Measurements from ENCODE around the gene TRIM37. TPM values are rescaled to one million over a fixed set of nuclear protein-coding genes. Genes with fewer than 3 reads are reported as not detected.
A peak's percentile ranks its signal among the peaks of the same experiment; 100 is the strongest.
"Not testable (repeated sequence)": the region's sequence is repeated elsewhere in the genome, so short reads cannot be mapped to it uniquely, and the experiment has no call there.

TRIM37 gene
- total RNA-seq, 2 donors from 2014 or later: 20.9 to 26.8 TPM

GRCh38 chr17:59138339-59138738 is 31.7 kb upstream of the TRIM37 start:
- H3K27ac Mint-ChIP-seq; H3K9me3 Mint-ChIP-seq; ATAC-seq (replicated peaks); H3K27me3 Mint-ChIP-seq; H3K36me3 Mint-ChIP-seq (ENCODE audit: low read depth); H3K4me1 Mint-ChIP-seq; H3K4me3 Mint-ChIP-seq: not testable (repeated sequence)

- Mint-ChIP-seq H3K4me3 (no peak overlapping the region), H3K36me3 (ENCODE audit: low read depth) (peaks cover 33% of the 10 kb centered on the region), H3K27me3 (no peaks in the 10 kb centered on the region), H3K27ac (no peak overlapping the region), H3K4me1 (peaks cover 3% of the 10 kb centered on the region), H3K9me3 (no peaks in the 10 kb centered on the region)
- ATAC-seq (replicated peaks): no peak
Observed at GRCh38 chr17:59131131-59131530, 24.5 kb upstream of the TRIM37 start.

- Mint-ChIP-seq H3K27ac (no peak overlapping the region), H3K4me3 (no peak overlapping the region), H3K27me3 (no peaks in the 10 kb centered on the region), H3K4me1 (peaks cover 3% of the 10 kb centered on the region), H3K9me3 (no peaks in the 10 kb centered on the region), H3K36me3 (ENCODE audit: low read depth) (peaks cover 39% of the 10 kb centered on the region)
- no peak for ATAC-seq (replicated peaks)
Observed at GRCh38 chr17:59129814-59130213, 23.1 kb upstream of the TRIM37 start.

- Mint-ChIP-seq H3K4me3 (no peak overlapping the region), H3K27me3 (no peaks in the 10 kb centered on the region), H3K36me3 (ENCODE audit: low read depth) (peaks cover 51% of the 10 kb centered on the region), H3K27ac (no peak overlapping the region), H3K9me3 (no peaks in the 10 kb centered on the region), H3K4me1 (peaks cover 8% of the 10 kb centered on the region)
- ATAC-seq (replicated peaks): peak; percentile 67
Observed at GRCh38 chr17:59126809-59127417, 20.2 kb upstream of the TRIM37 start.

GRCh38 chr17:59124665-59125064 is 18.0 kb upstream of the TRIM37 start:
- Mint-ChIP-seq H3K4me3 (no peak overlapping the region), H3K4me1 (peaks cover 8% of the 10 kb centered on the region), H3K27me3 (no peaks in the 10 kb centered on the region), H3K27ac (peak overlapping the region; percentile 70), H3K9me3 (no peaks in the 10 kb centered on the region), H3K36me3 (ENCODE audit: low read depth) (peaks cover 68% of the 10 kb centered on the region)
- peak; percentile 70 for ATAC-seq (replicated peaks)

GRCh38 chr17:59121901-59122480 is 15.3 kb upstream of the TRIM37 start:
- H3K36me3 Mint-ChIP-seq (ENCODE audit: low read depth): peaks cover 64% of the 10 kb centered on the region
- H3K9me3 Mint-ChIP-seq: no peaks in the 10 kb centered on the region
- no peak overlapping the region for H3K4me3 Mint-ChIP-seq

GRCh38 chr17:59115474-59115873 is 8.8 kb upstream of the TRIM37 start:
- H3K27me3 Mint-ChIP-seq: no peaks in the 10 kb centered on the region
- H3K9me3 Mint-ChIP-seq: no peaks in the 10 kb centered on the region
- ATAC-seq (replicated peaks): no peak
- peaks cover 55% of the 10 kb centered on the region for H3K36me3 Mint-ChIP-seq (ENCODE audit: low read depth)
- no peak overlapping the region for H3K4me3 Mint-ChIP-seq
- peaks cover 14% of the 10 kb centered on the region for H3K4me1 Mint-ChIP-seq
- no peak overlapping the region for H3K27ac Mint-ChIP-seq

More at GRCh38 chr17:59121901-59122480, 15.3 kb upstream of the TRIM37 start:
- Mint-ChIP-seq H3K27ac (no peak overlapping the region), H3K27me3 (no peaks in the 10 kb centered on the region), H3K4me1 (peaks cover 8% of the 10 kb centered on the region)
- no peak for ATAC-seq (replicated peaks)

GRCh38 chr17:59111539-59111938 is 4.9 kb upstream of the TRIM37 start:
- peaks cover 57% of the 10 kb centered on the region for H3K36me3 Mint-ChIP-seq (ENCODE audit: low read depth)
- ATAC-seq (replicated peaks): no peak
- H3K27ac Mint-ChIP-seq: peak overlapping the region; percentile 36
- no peak overlapping the region for H3K4me3 Mint-ChIP-seq
- peaks cover 14% of the 10 kb centered on the region for H3K4me1 Mint-ChIP-seq
- H3K9me3 Mint-ChIP-seq: no peaks in the 10 kb centered on the region
- H3K27me3 Mint-ChIP-seq: no peaks in the 10 kb centered on the region

- Mint-ChIP-seq H3K27ac (no peak overlapping the region), H3K4me3 (no peak overlapping the region), H3K27me3 (no peaks in the 10 kb centered on the region), H3K9me3 (no peaks in the 10 kb centered on the region), H3K36me3 (ENCODE audit: low read depth) (peaks cover 58% of the 10 kb centered on the region), H3K4me1 (peaks cover 14% of the 10 kb centered on the region)
- no peak for ATAC-seq (replicated peaks)
Observed at GRCh38 chr17:59110973-59111372, 4.3 kb upstream of the TRIM37 start.

- peaks cover 15% of the 10 kb centered on the region for H3K4me1 Mint-ChIP-seq
- H3K9me3 Mint-ChIP-seq: no peaks in the 10 kb centered on the region
- no peak for ATAC-seq (replicated peaks)
- H3K4me3 Mint-ChIP-seq: peak overlapping the region; percentile 96
- no peaks in the 10 kb centered on the region for H3K27me3 Mint-ChIP-seq
- no peak overlapping the region for H3K27ac Mint-ChIP-seq
- H3K36me3 Mint-ChIP-seq (ENCODE audit: low read depth): peaks cover 55% of the 10 kb centered on the region
Observed at GRCh38 chr17:59108400-59109102, 1.9 kb upstream of the TRIM37 start.

GRCh38 chr17:59107306-59107670 is 608 bp upstream of the TRIM37 start:
- Mint-ChIP-seq H3K9me3 (no peaks in the 10 kb centered on the region), H3K36me3 (ENCODE audit: low read depth) (peaks cover 66% of the 10 kb centered on the region), H3K4me3 (peak overlapping the region; percentile 96), H3K27me3 (no peaks in the 10 kb centered on the region), H3K27ac (peak overlapping the region; percentile 95), H3K4me1 (peaks cover 15% of the 10 kb centered on the region)
- ATAC-seq (replicated peaks): peak; percentile 34

- peak overlapping the region; percentile 96 for H3K4me3 Mint-ChIP-seq
- H3K36me3 Mint-ChIP-seq (ENCODE audit: low read depth): peaks cover 64% of the 10 kb centered on the region
- no peaks in the 10 kb centered on the region for H3K27me3 Mint-ChIP-seq
- H3K4me1 Mint-ChIP-seq: peaks cover 16% of the 10 kb centered on the region
- no peaks in the 10 kb centered on the region for H3K9me3 Mint-ChIP-seq
- peak; percentile 47 for ATAC-seq (replicated peaks)
- peak overlapping the region; percentile 95 for H3K27ac Mint-ChIP-seq
Observed at GRCh38 chr17:59105852-59106462, 723 bp downstream of the TRIM37 start.

- no peak for ATAC-seq (replicated peaks)
- peak overlapping the region; percentile 21 for H3K27ac Mint-ChIP-seq
- H3K9me3 Mint-ChIP-seq: no peaks in the 10 kb centered on the region
- no peak overlapping the region for H3K4me3 Mint-ChIP-seq
- H3K4me1 Mint-ChIP-seq: peaks cover 20% of the 10 kb centered on the region
- H3K36me3 Mint-ChIP-seq (ENCODE audit: low read depth): peaks cover 74% of the 10 kb centered on the region
- H3K27me3 Mint-ChIP-seq: no peaks in the 10 kb centered on the region
Observed at GRCh38 chr17:59101178-59101577, 5.5 kb downstream of the TRIM37 start.

- no peaks in the 10 kb centered on the region for H3K27me3 Mint-ChIP-seq
- H3K4me1 Mint-ChIP-seq: peaks cover 23% of the 10 kb centered on the region
- peaks cover 80% of the 10 kb centered on the region for H3K36me3 Mint-ChIP-seq (ENCODE audit: low read depth)
- peak overlapping the region; percentile 31 for H3K27ac Mint-ChIP-seq
- no peaks in the 10 kb centered on the region for H3K9me3 Mint-ChIP-seq
- H3K4me3 Mint-ChIP-seq: no peak overlapping the region
- ATAC-seq (replicated peaks): no peak
Observed at GRCh38 chr17:59097876-59098275, 8.8 kb downstream of the TRIM37 start.
